Loucy (cell line): ENCODE results near the gene F3.

ENCODE experiments used
- CTCF ChIP-seq: fragments of 200-600 bp; sonication (generic); conservative IDR thresholded peaks from 2 replicates; pipeline ENCODE4 v1.5.1; 2014; ENCODE audit warnings: mild to moderate bottlenecking, antibody characterized with exemption, low read length
- EZH2phosphoT487 ChIP-seq: fragments of 200-600 bp; IDR thresholded peaks from 2 replicates; pipeline ENCODE4 v1.6.1; 2018; ENCODE audit warnings: antibody characterized with exemption, mild to moderate bottlenecking, moderate library complexity, borderline replicate concordance

- no peak for TF ChIP-seq CTCF
- TF ChIP-seq EZH2phosphoT487: no peak
These were observed 2.5 kb upstream of the F3 start for GRCh38 chr1:94543893-94544635.
